GM15510 (cell line): Measurements from ENCODE around the gene ZNF669.
A peak's percentile ranks its signal among the peaks of the same experiment; 100 is the strongest.

ENCODE experiments used
- POLR2A ChIP-seq: IDR thresholded peaks from 3 replicates; pipeline ENCODE4 v1.6.1; 2011; ENCODE audit warnings: borderline replicate concordance; ENCODE audit not compliant: insufficient read length; ENCODE audit errors: extremely low read depth

Gene ZNF669

GRCh38 chr1:247085310-247085709 is 18.8 kb downstream of the ZNF669 start:
- TF ChIP-seq POLR2A, result no peak

GRCh38 chr1:247084771-247085170 is 19.4 kb downstream of the ZNF669 start:
- TF ChIP-seq POLR2A, result no peak

- no peak for TF ChIP-seq POLR2A
These were observed 24.8 kb downstream of the ZNF669 start for GRCh38 chr1:247079141-247079874.

GRCh38 chr1:247078258-247079140 is 25.7 kb downstream of the ZNF669 start, which contains the start of gene ZNF670:
ZNF670 (minus strand) TSS chr1:247078811; CDS start chr1:247078596, 215 bp downstream.
- peak; percentile 87 for TF ChIP-seq POLR2A

GRCh38 chr1:247077876-247078257 is 26.3 kb downstream of the ZNF669 start:
- no peak for TF ChIP-seq POLR2A

GRCh38 chr1:247077213-247077612 is 26.9 kb downstream of the ZNF669 start:
- no peak for TF ChIP-seq POLR2A

- no peak for TF ChIP-seq POLR2A
These were observed 33.5 kb downstream of the ZNF669 start for GRCh38 chr1:247070645-247071044.

GRCh38 chr1:247064304-247064703 is 39.9 kb downstream of the ZNF669 start:
- TF ChIP-seq POLR2A, result no peak

GRCh38 chr1:247060771-247061170 is 43.4 kb downstream of the ZNF669 start:
- TF ChIP-seq POLR2A, result no peak

- TF ChIP-seq POLR2A, result no peak
These were observed 48.1 kb downstream of the ZNF669 start for GRCh38 chr1:247056071-247056470.

GRCh38 chr1:247054992-247055415 is 49.2 kb downstream of the ZNF669 start:
- no peak for TF ChIP-seq POLR2A
